GM18873 (cell line): ENCODE data around the gene FSD1L.

ENCODE experiments used
- ATAC-seq: cut with Tn5 transposase; IDR thresholded peaks from one replicate; pipeline ENCODE4 v1.9.1; 2021; ENCODE audit warnings: mild to moderate bottlenecking, moderate library complexity, moderate number of reproducible peaks; ENCODE audit not compliant: unreplicated experiment, low FRiP score

Gene FSD1L

GRCh38 chr9:105432247-105432842 lies 15.5 kb upstream of the FSD1L start:
- no peak for ATAC-seq

- no peak for ATAC-seq
These were observed 12.4 kb upstream of the FSD1L start for GRCh38 chr9:105435453-105435852.

- no peak for ATAC-seq
These were observed 11.1 kb upstream of the FSD1L start for GRCh38 chr9:105436783-105437182.

- ATAC-seq, result no peak
These were observed 10.1 kb upstream of the FSD1L start for GRCh38 chr9:105437704-105438103.

GRCh38 chr9:105438141-105438806 lies 9.6 kb upstream of the FSD1L start:
- ATAC-seq, result no peak

GRCh38 chr9:105439428-105439827 lies 8.4 kb upstream of the FSD1L start:
- no peak for ATAC-seq

GRCh38 chr9:105441616-105442160 lies 6.1 kb upstream of the FSD1L start:
- ATAC-seq, result no peak

- no peak for ATAC-seq
These were observed 4.7 kb upstream of the FSD1L start for GRCh38 chr9:105443121-105443520.

GRCh38 chr9:105444130-105444529 lies 3.7 kb upstream of the FSD1L start:
- no peak for ATAC-seq

GRCh38 chr9:105445203-105445881 lies 2.5 kb upstream of the FSD1L start:
- ATAC-seq, result no peak

GRCh38 chr9:105447386-105447813 lies 434 bp upstream of the FSD1L start:
- ATAC-seq, result no peak

GRCh38 chr9:105449081-105449480 lies 1.2 kb downstream of the FSD1L start:
- no peak for ATAC-seq

GRCh38 chr9:105452185-105452584 lies 4.4 kb downstream of the FSD1L start:
- ATAC-seq, result no peak

GRCh38 chr9:105455836-105456475 lies 8.1 kb downstream of the FSD1L start:
- ATAC-seq, result no peak

GRCh38 chr9:105457560-105458294 lies 9.9 kb downstream of the FSD1L start:
- ATAC-seq, result no peak

- no peak for ATAC-seq
These were observed 10.6 kb downstream of the FSD1L start for GRCh38 chr9:105458404-105458803.

- no peak for ATAC-seq
These were observed 11.5 kb downstream of the FSD1L start for GRCh38 chr9:105459336-105459735.

- no peak for ATAC-seq
These were observed 19.1 kb downstream of the FSD1L start for GRCh38 chr9:105466898-105467455.

GRCh38 chr9:105468875-105469274 lies 21.0 kb downstream of the FSD1L start:
- ATAC-seq, result no peak

- ATAC-seq, result no peak
These were observed 25.4 kb downstream of the FSD1L start for GRCh38 chr9:105473221-105473620.
